Omental fat pad (tissue), 4 donors: ENCODE results near the gene ISCU. TPM values are rescaled to one million over a fixed set of nuclear protein-coding genes. Genes with fewer than 3 reads are reported as not detected.
"Not testable (repeated sequence)": the region's sequence is repeated elsewhere in the genome, so short reads cannot be mapped to it uniquely, and the experiment has no call there.

Experiments used
- ATAC-seq: fragments of 150-250 bp; one replicate; pipeline ENCODE4 v1.9.1; 2016; ENCODE audit warnings: mild to moderate bottlenecking, moderate library complexity; ENCODE audit not compliant: low FRiP score
- DNase-seq: peaks from one replicate; pipeline ENCODE4 v3.0.0-alpha.2; 2019; ENCODE audit warnings: low spot score
- CTCF ChIP-seq, 3 donors: fragments of 450-650 bp; IDR thresholded peaks; one replicate each; pipeline ENCODE4 v1.5.1; 2016 to 2017; ENCODE audit warnings: antibody characterized with exemption in 3 of 3, mild to moderate bottlenecking in 3 of 3, moderate library complexity in 2 of 3
- total RNA-seq, 4 donors: library from RNA; depleted of rRNA; stranded (reverse); fragments of >200 nt; gene quantifications; one replicate each; pipeline ENCODE4 v1.1.0, GENCODE V29; 2016

ISCU gene
- total RNA-seq, 4 donors from 2014 or later = 148 to 260 (median 187) TPM

DNA sequence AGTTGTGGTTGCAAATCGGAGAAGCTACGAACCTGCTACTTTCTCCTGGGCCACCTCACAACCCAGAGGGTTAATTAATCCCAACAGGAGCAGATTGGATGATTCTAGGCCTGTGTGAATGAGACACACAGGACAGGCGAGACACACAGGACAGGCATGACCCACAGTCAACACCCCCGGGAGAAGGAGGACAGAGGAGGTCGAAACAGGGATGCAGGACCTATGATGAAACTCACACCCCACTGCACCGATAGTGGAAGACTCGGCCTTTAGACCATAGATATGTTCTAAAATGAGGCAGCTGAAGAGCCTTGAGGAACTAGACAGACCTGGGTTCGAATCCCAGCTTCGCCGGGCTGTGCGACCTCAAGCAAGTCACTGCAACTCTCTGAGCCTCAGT is 23.9 kb downstream of the ISCU start:
- DNase-seq = no peak
- TF ChIP-seq CTCF (IDR thresholded peaks at IDR 0.05) = no peak
- ATAC-seq = no peak

DNA sequence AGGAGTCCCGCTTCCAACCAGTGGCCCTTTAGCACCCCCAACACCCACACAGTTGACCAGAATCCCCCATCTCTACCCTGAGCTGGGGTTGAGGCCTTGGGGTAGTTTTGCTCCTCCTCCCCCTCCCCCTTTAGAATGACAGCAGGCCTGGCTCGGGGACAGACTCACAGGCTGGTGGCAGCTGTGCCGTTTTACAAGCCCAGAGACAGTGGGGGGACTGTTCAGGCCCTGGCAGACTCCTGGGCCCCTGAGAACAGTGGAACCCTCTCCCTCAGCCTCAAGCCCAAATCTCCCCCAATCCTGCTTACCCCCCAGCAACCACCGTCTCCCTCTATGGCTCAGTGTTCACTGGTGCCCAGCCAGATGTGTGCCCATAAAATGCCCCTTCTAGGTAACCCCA is 25.4 kb downstream of the ISCU start:
- DNase-seq = no peak
- ATAC-seq = no peak
- no peak for TF ChIP-seq CTCF (IDR thresholded peaks at IDR 0.05)

DNA sequence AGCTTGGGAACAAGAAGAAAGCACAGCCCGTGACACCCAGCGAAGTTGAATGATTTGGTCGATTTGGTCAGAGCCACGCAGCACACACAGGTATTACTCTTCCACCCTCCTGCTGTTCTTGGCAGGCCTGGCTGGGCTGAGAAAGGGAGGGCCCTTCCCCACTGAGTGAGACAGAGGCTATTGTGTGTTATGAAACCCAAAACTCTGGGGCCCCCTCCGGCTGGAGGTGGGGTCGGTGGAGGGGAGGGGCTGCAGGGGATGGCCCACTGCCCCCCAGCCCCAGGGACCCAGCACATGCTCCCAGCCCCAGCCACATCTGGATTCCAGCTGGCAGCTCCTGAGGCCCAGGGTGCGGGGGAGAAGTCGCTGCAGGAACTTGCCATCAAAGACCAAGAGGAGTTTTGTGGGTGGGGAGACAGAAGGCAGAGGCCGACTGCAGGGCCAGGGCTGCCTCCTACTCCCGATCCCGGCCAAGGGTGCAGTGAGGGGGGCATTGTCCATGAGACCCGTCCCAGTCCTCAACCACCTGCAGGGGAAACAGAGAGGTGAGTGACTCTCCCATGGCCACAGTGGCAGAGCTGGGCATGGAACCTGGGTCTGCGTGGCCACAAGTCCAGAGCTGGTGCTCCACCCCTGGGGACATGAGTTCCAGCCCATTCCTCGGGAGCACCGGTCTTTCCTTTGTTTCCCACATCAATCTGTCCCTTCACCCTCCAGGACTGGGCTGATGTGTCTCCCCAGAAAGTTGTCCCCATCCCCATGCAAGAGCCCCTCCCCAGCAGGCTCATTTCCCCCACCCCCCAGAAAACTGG is 26.8 kb downstream of the ISCU start:
- no peak for DNase-seq
- peak; percentile 44 for ATAC-seq
- no peak for TF ChIP-seq CTCF (IDR thresholded peaks at IDR 0.05)

DNA sequence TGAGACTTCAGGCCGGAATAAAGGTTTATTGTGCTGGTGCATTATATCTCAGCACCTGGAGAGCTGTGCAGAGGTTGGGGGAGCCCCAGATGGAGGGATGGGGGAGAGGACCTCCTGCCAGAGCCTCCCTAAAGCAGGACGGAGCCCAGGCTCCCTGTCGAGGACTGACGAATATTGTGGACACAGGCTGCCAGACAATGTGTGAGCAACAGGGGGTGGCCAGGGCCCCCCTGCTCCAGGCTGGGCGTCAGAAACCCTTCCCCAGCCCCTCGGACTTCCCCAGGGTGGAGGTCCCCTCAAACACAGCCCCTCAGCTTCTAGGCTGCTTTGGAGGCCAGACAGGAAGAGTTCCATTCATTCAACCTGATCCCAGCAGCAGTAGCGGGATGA is 27.4 kb downstream of the ISCU start:
- ATAC-seq = no peak
- TF ChIP-seq CTCF (IDR thresholded peaks at IDR 0.05) = no peak
- DNase-seq = no peak

DNA sequence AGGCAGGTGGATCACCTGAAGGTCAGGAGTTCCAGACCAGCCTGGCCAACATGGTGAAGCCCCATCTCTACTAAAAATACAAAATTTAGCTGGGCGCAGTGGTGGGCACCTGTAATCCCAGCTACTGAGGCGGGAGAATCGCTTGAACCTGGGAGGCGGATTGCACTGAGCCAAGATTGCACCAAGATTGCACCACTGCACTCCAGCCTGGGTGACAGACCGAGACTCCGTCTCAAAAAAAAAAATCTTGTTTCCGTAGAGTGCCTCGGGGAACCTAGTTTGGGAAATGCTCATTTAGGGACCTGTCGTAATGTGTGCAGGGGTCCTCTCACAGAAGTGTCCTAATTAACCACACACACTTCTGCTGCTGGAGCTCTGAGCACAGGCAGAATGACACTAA is 28.1 kb downstream of the ISCU start:
- ATAC-seq, DNase-seq: not testable (repeated sequence)

DNA sequence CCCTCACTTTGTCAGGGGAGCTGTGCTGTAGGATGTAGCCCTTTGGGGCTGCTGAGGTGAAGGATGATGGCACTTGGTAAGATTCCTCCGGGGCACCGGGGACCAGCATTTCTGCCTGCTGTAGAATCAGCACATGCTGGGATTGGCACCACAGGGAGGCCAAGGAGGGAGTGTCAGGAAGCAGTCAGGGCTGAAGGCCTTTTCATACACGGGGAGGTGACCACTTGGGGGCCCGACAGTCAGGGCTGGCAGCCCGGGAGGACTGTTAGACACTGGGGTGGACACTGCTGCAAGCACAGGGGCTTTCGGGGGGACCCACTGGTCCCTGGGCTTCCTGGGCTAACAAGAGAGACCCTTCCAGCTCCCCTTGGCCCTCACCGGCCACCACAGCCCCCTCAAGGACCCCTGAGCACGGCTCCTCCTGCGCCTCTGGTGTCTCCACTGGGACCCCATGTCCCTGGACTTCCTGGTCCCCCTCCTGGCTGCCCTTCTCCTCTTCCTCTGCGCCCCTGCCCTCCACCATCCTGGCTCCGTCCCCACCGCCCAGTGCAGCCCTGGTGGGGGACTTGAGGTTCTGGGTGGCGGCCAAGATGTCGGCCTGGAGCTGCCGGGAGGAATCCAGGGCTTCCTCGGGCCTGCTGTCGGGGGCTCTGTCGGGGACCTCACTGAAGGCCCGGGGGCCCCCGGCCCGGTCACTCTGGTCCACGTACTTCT is 29.0 kb downstream of the ISCU start:
- no peak for TF ChIP-seq CTCF (IDR thresholded peaks at IDR 0.05)
- DNase-seq = no peak
- no peak for ATAC-seq

- no peak for TF ChIP-seq CTCF (IDR thresholded peaks at IDR 0.05)
- DNase-seq (no peak), ATAC-seq (no peak)
Observed at GRCh38 chr12:108592033-108592909, 29.9 kb downstream of the ISCU start.
